DLD1 (cell line): ENCODE results near the gene TFR2.

ENCODE experiments used
- in situ Hi-C: cut with HindIII; loops from 2 replicates; pipeline ENCODE4 v1.10.0; 2017; ENCODE audit warnings: low sequenced_read_pairs

Gene TFR2

DNA sequence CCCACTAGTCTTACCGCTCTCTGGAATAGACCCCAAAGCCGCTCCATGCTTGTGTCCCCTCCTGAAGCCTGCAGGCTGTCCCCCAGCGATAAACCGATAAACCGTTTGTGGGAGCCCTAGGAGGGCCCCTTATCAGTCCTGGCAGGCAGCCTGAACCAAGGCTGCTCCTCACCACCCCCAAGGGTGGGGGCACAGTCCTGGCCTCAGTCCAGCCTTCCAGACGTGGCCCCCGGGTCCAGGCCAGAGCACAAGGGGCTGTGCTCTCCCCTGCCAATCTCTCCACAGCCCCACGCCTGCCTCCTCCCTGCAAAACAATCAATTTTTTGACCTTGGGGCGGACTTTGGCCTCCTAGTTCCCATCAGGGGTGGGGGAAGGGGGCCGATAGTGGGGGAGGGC lies at the start of gene TFR2:
Gene TFR2, minus strand, starts transcription at position 90 of the 397 bp plus-strand sequence. Its CDS starts 43 bp downstream, at position 47.
- in situ Hi-C loops = no loop called here

GRCh38 chr7:100689230-100690135 lies 48.1 kb upstream of the TFR2 start:
- in situ Hi-C loops = no loop called here

GRCh38 chr7:100688326-100688860 lies 47.0 kb upstream of the TFR2 start:
- in situ Hi-C loops = no loop called here

DNA sequence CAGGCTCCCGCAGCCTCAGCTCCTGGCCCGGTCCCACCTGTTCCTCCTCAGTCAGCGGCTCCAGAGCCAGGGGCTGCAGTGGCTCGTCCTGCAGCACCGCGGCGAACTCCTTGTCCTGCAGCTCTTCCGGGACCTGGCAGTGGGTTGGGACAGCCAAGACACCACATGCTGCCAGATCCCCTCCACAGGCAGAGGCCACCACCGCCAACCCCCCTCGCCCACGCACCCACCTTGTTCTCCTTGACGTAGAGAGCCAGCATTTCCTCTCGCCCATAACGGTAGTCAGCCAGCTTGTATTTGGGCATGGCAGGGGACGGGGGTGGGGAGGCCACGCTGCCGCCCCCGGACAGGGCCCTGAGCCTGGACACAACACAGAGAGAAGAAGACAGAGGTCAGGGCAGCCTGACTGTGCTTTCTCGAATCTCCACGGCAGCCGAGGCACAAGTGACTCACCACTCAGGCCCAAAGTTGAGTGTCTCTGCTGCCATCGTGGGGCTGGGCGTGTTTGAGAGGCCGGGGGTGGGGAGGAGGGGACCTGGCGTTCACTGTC lies 46.5 kb upstream of the TFR2 start:
- in situ Hi-C loops = no loop called here

- in situ Hi-C loops = no loop called here
Measured at GRCh38 chr7:100687261-100687660, 45.9 kb upstream of the TFR2 start.

- in situ Hi-C loops = no loop called here
Measured at GRCh38 chr7:100686822-100687211, 45.5 kb upstream of the TFR2 start.

GRCh38 chr7:100686201-100686821 lies 45.0 kb upstream of the TFR2 start:
- in situ Hi-C loops = no loop called here

- in situ Hi-C loops = no loop called here
Measured at GRCh38 chr7:100685631-100686145, 44.3 kb upstream of the TFR2 start.

DNA sequence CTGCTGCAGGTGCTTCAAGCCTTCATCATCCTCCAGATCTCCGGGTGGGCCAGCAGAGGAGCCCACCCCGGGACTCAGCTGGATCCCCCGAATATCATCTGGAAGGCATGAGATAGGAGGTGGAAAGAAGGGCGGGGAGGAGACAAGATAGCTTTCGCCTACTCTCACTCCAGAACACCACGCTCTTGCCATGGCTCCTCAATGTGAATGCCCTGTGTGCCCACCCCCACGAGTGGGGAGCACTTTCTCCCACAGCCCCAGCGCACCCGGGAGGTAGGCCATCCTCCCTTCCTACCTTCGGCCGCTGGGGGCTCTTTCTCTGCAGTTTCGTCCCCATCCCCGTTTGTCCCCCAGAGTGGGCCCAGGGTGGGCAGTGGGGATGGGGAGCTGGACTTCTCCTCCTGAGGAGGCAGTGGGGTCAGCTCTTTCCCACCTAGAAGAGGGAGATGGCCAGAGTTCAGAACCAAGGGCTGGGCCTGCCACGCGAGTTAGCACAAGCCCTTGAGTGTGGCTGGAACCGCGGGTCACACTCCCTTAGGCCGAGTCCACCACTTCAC lies 43.8 kb upstream of the TFR2 start:
- in situ Hi-C loops = no loop called here

- in situ Hi-C loops = no loop called here
Measured at GRCh38 chr7:100684534-100685042, 43.2 kb upstream of the TFR2 start.

- in situ Hi-C loops = no loop called here
Measured at GRCh38 chr7:100683659-100684533, 42.5 kb upstream of the TFR2 start.

- in situ Hi-C loops = no loop called here
Measured at GRCh38 chr7:100682991-100683658, 41.8 kb upstream of the TFR2 start.

DNA sequence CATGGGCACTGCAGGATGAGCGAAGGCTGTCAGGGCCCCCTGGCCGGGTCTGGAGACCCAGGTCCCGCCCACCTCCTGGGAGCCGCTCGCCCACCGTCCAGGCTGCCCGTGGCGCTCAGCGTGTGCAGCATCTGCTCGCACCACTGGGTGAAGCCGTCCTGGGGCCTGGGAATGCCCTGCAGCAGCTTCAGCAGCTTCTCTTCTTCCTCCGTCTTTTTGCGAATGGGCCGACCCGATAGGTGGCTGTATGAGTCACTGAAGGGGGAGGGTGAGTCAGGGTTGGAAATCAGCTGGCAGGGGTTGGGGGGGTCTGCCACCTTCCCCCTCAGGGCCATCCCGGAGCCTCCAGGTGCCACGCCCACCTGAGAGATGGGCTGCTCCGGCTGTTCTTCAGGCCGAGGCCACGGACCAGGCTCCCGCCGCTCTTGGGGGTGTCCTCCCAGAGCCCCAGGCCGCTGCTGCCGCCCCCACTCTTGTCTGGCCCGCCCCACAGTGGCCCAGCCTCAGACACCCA lies 40.9 kb upstream of the TFR2 start:
- in situ Hi-C loops = no loop called here

- in situ Hi-C loops = no loop called here
Measured at GRCh38 chr7:100681491-100682227, 40.3 kb upstream of the TFR2 start.

DNA sequence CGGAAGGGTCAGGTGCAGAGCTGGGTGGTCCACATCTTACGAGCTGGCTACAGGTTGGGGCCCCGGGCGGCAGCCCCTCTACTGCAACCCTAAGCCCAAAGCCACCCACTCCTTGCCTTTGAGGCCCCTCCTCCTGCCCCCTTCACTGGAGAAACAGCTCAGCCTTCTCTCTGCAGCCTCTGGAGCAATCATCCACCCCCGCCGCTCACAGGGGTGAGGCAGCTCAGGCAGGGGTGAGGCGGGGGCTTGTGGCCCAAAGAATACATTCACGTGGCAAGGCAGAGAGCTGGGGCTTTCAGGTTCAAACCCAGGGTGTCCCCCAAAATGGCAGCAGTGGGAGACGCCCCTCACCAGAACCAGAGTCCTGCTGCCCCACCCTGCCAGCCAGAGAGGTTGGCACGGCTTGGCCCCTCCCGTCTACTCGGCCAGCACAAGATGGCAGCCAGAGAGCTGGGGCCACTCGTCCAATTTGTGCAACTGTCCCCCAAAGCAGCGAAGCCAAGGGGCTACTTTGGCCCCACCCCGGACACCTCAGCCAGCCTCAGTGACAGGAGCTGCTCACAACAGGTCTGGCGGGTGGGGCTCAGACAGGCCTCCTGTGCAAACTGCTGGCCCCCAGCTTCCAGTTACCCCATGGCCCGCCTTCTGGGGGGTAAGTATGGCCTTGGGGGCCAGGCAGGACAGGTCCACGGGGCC lies 39.4 kb upstream of the TFR2 start:
- in situ Hi-C loops = no loop called here

DNA sequence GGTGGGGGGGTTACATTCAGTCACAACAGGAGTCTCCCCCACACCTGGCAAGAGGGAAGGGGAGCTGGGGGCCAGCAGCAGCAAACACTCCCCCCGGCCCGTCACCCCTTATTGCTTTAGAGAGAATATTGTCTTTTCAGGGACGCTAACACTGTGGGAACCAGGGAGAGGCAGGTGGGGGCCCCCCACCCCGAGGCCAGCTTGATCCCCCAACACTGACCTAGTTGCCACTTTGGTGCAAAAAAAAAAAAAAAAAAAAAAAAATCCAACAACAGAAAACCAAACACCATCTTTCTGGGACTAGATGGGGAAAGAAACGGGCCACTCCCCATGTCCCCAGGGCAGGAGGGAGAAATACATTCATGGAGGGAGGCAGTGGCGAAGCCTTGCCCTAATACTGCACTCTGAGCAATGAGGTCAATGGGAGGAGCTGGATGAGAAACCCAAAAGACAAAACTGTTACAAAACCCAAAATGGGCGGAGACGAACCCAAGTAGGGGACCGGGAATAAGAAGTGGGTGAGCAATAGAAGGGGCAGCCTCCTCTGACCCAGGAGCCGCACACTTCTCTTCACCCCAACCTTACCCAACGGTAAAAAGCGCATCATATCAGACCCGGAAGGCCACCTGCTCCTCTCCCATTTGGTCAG lies 38.7 kb upstream of the TFR2 start:
- in situ Hi-C loops = no loop called here

DNA sequence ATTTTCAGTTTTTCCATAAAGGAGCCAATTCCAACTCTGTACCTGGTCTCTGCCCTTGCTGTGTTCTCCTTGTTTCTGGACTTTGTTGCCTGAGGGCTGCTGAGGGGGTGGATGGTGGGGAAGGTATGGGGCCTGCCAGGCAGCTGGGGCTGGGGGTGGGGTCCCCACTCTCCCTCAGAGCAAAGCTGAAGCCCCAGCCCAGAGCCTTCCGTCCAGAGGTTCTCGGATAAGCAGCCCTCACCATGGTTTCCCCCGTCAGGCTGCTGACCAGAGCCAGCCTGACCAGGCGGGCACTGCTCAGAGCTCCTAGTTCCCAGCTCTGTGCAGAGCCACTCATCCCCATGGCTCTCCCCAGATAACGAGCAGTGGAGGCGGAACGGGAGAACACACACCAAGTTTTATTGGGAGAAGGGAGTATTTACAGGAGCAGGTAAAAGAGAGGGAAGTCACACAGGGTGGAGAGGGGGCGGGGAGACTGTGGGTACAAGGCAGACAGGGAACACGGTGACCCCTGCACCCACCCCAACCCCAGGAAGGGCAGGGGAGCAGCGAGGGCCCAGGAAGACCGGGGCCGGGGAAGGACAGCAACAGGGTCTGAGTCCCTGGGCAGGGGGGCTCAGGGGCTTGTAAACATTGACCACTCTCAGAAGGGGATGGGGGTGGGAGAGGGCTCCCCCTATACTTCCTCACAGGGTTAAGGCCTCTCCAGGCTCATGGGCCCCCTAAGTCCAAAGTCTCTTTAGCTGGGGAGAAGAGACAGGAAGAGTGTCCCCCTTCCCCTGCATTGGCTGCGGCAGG lies 38.0 kb upstream of the TFR2 start:
- in situ Hi-C loops = no loop called here
